ENCODE measurements around the gene ENOPH1. TPM values are rescaled to one million over a fixed set of nuclear protein-coding genes. Genes with fewer than 3 reads are reported as not detected.
"Not testable (repeated sequence)": the region's sequence is repeated elsewhere in the genome, so short reads cannot be mapped to it uniquely, and the experiment has no call there.

Gene ENOPH1
- polyA plus RNA-seq, 1 experiment, result 17.0 TPM

- no peak for DNase-seq (ENCODE audit: low read depth, low spot score)
- POLR2A ChIA-PET, result interaction anchor here (1.0 to 1.3 kb wide), 2 partner anchors 32 to 277 kb away, joined by 3 to 4 read pairs; no protein-coding TSS in a partner anchor
- H3K27ac ChIP-seq (ENCODE audit: low read depth, low read length), result no peak overlapping the region
- no peak overlapping the region for H3K4me3 ChIP-seq (ENCODE audit: low read depth, low read length)
- H3K9me3 ChIP-seq (ENCODE audit: control insufficient read depth, insufficient read depth, low read length), result no peaks in the 10 kb centered on the region
- TF ChIP-seq CTCF (IDR thresholded peaks at IDR 0.05; ENCODE audit: low read depth, low read length), result no peak
- CTCF ChIA-PET, result interaction anchor here (0.6 to 13.8 kb wide), 12 partner anchors 9 to 821 kb away, joined by 3 to 196 read pairs (median 8); partner anchors contain the start of gene SCD5
- no peaks in the 10 kb centered on the region for H3K27me3 ChIP-seq (ENCODE audit: control insufficient read depth, insufficient read depth, low read length)
Observed at GRCh38 chr4:82461710-82462109, 31.3 kb downstream of the ENOPH1 start.

- Histone ChIP-seq H3K27me3 (ENCODE audit: control insufficient read depth, insufficient read depth, low read length) (no peaks in the 10 kb centered on the region), H3K4me3 (ENCODE audit: low read depth, low read length) (no peak overlapping the region), H3K27ac (ENCODE audit: low read depth, low read length) (no peak overlapping the region), H3K9me3 (ENCODE audit: control insufficient read depth, insufficient read depth, low read length) (no peaks in the 10 kb centered on the region)
- TF ChIP-seq CTCF (IDR thresholded peaks at IDR 0.05; ENCODE audit: low read depth, low read length), result peak; percentile 77
- peak; percentile 79 for DNase-seq (ENCODE audit: low read depth, low spot score)
- POLR2A ChIA-PET, result interaction anchor here (0.7 to 1.3 kb wide), 3 partner anchors 14 to 277 kb away, joined by 3 to 4 read pairs (median 3); no protein-coding TSS in a partner anchor
- CTCF ChIA-PET, result interaction anchor here (0.5 to 13.8 kb wide), 70 partner anchors 8 to 1221 kb away, joined by 3 to 196 read pairs (median 4); partner anchors contain the start of genes COPS4, COQ2 and SCD5
Observed at GRCh38 chr4:82462415-82462831, 32.0 kb downstream of the ENOPH1 start.

DNA sequence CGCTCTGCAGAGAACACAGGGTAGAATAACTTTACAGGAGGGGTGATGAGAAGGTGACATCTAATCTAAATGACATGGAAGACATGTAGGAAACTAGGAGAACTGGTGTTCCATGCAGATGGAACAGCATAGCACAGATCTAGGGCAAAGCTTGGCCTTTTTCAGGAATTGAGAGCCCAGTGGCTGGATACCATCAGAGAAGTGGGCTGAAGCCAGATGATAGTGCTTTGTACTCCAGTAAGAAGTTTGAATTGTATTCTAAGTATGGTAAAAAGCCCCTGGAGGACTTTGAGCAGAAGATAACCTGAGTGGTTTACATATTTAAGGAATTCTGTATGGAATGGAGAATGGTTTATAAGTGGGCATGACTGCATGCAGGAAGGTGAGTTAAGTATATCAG is 32.8 kb downstream of the ENOPH1 start:
- Histone ChIP-seq H3K4me3 (ENCODE audit: low read depth, low read length) (no peak overlapping the region), H3K27me3 (ENCODE audit: control insufficient read depth, insufficient read depth, low read length) (no peaks in the 10 kb centered on the region), H3K9me3 (ENCODE audit: control insufficient read depth, insufficient read depth, low read length) (peaks cover 3% of the 10 kb centered on the region; the same call in 1 of the 2 replicates), H3K27ac (ENCODE audit: low read depth, low read length) (no peak overlapping the region)
- no peak for DNase-seq (ENCODE audit: low read depth, low spot score)
- POLR2A ChIA-PET, result no interaction called here
- CTCF ChIA-PET, result interaction anchor here (0.6 to 13.8 kb wide), 13 partner anchors 9 to 1222 kb away, joined by 3 to 196 read pairs (median 4); partner anchors contain the start of gene COQ2
- TF ChIP-seq CTCF (IDR thresholded peaks at IDR 0.05; ENCODE audit: low read depth, low read length), result no peak

DNA sequence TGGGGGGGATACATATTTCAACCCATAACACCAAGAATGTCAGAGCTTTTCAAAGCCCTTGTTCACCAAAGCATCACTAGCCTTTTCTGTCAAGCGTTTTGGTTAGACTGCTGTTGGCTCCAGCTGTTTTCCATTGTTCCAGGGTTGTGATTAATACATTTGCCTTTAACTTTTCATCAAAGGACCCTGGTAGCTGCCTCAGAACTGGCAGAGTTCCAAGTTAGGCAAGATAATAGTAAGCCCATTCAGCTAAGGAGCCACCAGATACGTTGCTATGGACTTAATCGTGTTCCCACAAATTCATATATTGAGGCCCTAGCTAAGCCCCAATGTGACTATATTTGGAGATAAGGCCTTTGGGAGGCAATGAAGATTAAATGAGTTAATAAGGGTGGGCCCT is 37.1 kb downstream of the ENOPH1 start:
- no peaks in the 10 kb centered on the region for H3K27me3 ChIP-seq (ENCODE audit: control insufficient read depth, insufficient read depth, low read length)
- CTCF ChIA-PET, result interaction anchor here (13.8 kb wide), 1 partner anchor 273 kb away, joined by 196 read pairs; no protein-coding TSS in a partner anchor
- no peak overlapping the region for H3K4me3 ChIP-seq (ENCODE audit: low read depth, low read length)
- POLR2A ChIA-PET, result no interaction called here
- peaks cover 4% of the 10 kb centered on the region; the same call in 1 of the 2 replicates for H3K9me3 ChIP-seq (ENCODE audit: control insufficient read depth, insufficient read depth, low read length)
- DNase-seq (ENCODE audit: low read depth, low spot score), result no peak
- no peak overlapping the region for H3K27ac ChIP-seq (ENCODE audit: low read depth, low read length)
- no peak for TF ChIP-seq CTCF (IDR thresholded peaks at IDR 0.05; ENCODE audit: low read depth, low read length)

GRCh38 chr4:82469791-82470345 is 39.5 kb downstream of the ENOPH1 start:
- POLR2A ChIA-PET, result no interaction called here

GRCh38 chr4:82473080-82473479 is 42.7 kb downstream of the ENOPH1 start:
- not testable (repeated sequence) for DNase-seq (ENCODE audit: low read depth, low spot score); H3K27me3 ChIP-seq (ENCODE audit: control insufficient read depth, insufficient read depth, low read length); H3K9me3 ChIP-seq (ENCODE audit: control insufficient read depth, insufficient read depth, low read length); H3K4me3 ChIP-seq (ENCODE audit: low read depth, low read length); H3K27ac ChIP-seq (ENCODE audit: low read depth, low read length)
- ChIA-PET CTCF (interaction anchor here (1.3 kb wide), 1 partner anchor 266 kb away, joined by 5 read pairs; no protein-coding TSS in a partner anchor), POLR2A (interaction anchor here (0.5 kb wide), 1 partner anchor 645 kb away, joined by 3 read pairs; no protein-coding TSS in a partner anchor)

More at GRCh38 chr4:82469791-82470345, 39.5 kb downstream of the ENOPH1 start:
- H3K4me3 ChIP-seq (ENCODE audit: low read depth, low read length), result no peak overlapping the region
- CTCF ChIA-PET, result interaction anchor here (1.3 to 13.8 kb wide), 3 partner anchors 7 to 330 kb away, joined by 3 to 196 read pairs (median 8); no protein-coding TSS in a partner anchor
- peaks cover 4% of the 10 kb centered on the region for H3K9me3 ChIP-seq (ENCODE audit: control insufficient read depth, insufficient read depth, low read length)
- DNase-seq (ENCODE audit: low read depth, low spot score), result peak; percentile 3
- no peaks in the 10 kb centered on the region for H3K27me3 ChIP-seq (ENCODE audit: control insufficient read depth, insufficient read depth, low read length)
- peak overlapping the region; percentile 42 for H3K27ac ChIP-seq (ENCODE audit: low read depth, low read length)
- TF ChIP-seq CTCF (IDR thresholded peaks at IDR 0.05; ENCODE audit: low read depth, low read length), result no peak

All from AG04450 (cell line).